Measurements from ENCODE around the gene DLGAP4. TPM values are rescaled to one million over a fixed set of nuclear protein-coding genes. Genes with fewer than 3 reads are reported as not detected.
"Not testable (repeated sequence)": the region's sequence is repeated elsewhere in the genome, so short reads cannot be mapped to it uniquely, and the experiment has no call there.

The DLGAP4 gene
- total RNA-seq, 1 experiment from 2014 or later: 17.2 TPM

GRCh38 chr20:36497856-36498255, 191.7 kb downstream of the DLGAP4 start:
- no peak for DNase-seq (ENCODE audit: low read depth)

- no peak for DNase-seq (ENCODE audit: low read depth)
Measured at GRCh38 chr20:36498386-36499179, 192.4 kb downstream of the DLGAP4 start.

- DNase-seq (ENCODE audit: low read depth): no peak
Measured at GRCh38 chr20:36499211-36499610, 193.1 kb downstream of the DLGAP4 start.

- no peak for DNase-seq (ENCODE audit: low read depth)
Measured at GRCh38 chr20:36499723-36500501, 193.8 kb downstream of the DLGAP4 start.

GRCh38 chr20:36501367-36502006, 195.3 kb downstream of the DLGAP4 start:
- no peak for DNase-seq (ENCODE audit: low read depth)

GRCh38 chr20:36504295-36504694, 198.2 kb downstream of the DLGAP4 start:
- no peak for DNase-seq (ENCODE audit: low read depth)

- DNase-seq (ENCODE audit: low read depth): no peak
Measured at GRCh38 chr20:36506253-36506652, 200.1 kb downstream of the DLGAP4 start.

- no peak for DNase-seq (ENCODE audit: low read depth)
Measured at GRCh38 chr20:36507746-36508145, 201.6 kb downstream of the DLGAP4 start.

- DNase-seq (ENCODE audit: low read depth): no peak
Measured at GRCh38 chr20:36519012-36519719, 213.0 kb downstream of the DLGAP4 start.

- DNase-seq (ENCODE audit: low read depth): no peak
Measured at GRCh38 chr20:36519944-36520343, 213.8 kb downstream of the DLGAP4 start.

- no peak for DNase-seq (ENCODE audit: low read depth)
Measured at GRCh38 chr20:36521526-36521925, 215.4 kb downstream of the DLGAP4 start.

- DNase-seq (ENCODE audit: low read depth): not testable (repeated sequence)
Measured at GRCh38 chr20:36522412-36522811, 216.3 kb downstream of the DLGAP4 start.

GRCh38 chr20:36523341-36523740, 217.2 kb downstream of the DLGAP4 start:
- DNase-seq (ENCODE audit: low read depth): no peak

- DNase-seq (ENCODE audit: low read depth): no peak
Measured at GRCh38 chr20:36525620-36526365, 219.7 kb downstream of the DLGAP4 start.

GRCh38 chr20:36526521-36527011, 220.4 kb downstream of the DLGAP4 start:
- no peak for DNase-seq (ENCODE audit: low read depth)

- no peak for DNase-seq (ENCODE audit: low read depth)
Measured at GRCh38 chr20:36527331-36528125, 221.4 kb downstream of the DLGAP4 start.

GRCh38 chr20:36528176-36528874, 222.2 kb downstream of the DLGAP4 start:
- DNase-seq (ENCODE audit: low read depth): no peak

- no peak for DNase-seq (ENCODE audit: low read depth)
Measured at GRCh38 chr20:36528875-36529417, 222.8 kb downstream of the DLGAP4 start.

GRCh38 chr20:36532388-36532787, 226.2 kb downstream of the DLGAP4 start:
- DNase-seq (ENCODE audit: low read depth): no peak
